Loucy (cell line): Measurements from ENCODE around the gene FMNL1.

Source experiments
- H2AFZ ChIP-seq: fragments of 200-600 bp; sonication (generic); 2 replicates; pipeline ENCODE4 v1.6.0; 2016; ENCODE audit warnings: antibody characterized with exemption, mild to moderate bottlenecking, low read length, moderate library complexity
- H3F3A ChIP-seq: fragments of 200-600 bp; 2 replicates; pipeline ENCODE4 v1.6.0; 2016; ENCODE audit warnings: antibody characterized with exemption, low read depth, mild to moderate bottlenecking
- H3K27me3 ChIP-seq: fragments of 200-600 bp; sonication (generic); 2 replicates; pipeline ENCODE4 v1.6.1; 2014; ENCODE audit warnings: low read length, mild to moderate bottlenecking; ENCODE audit not compliant: insufficient read depth, poor library complexity, severe bottlenecking
- H3K36me3 ChIP-seq: fragments of 200-600 bp; sonication (generic); 2 replicates; pipeline ENCODE4 v1.6.1; 2016; ENCODE audit warnings: low read length; ENCODE audit not compliant: insufficient read depth
- H3K4me1 ChIP-seq: fragments of 200-600 bp; sonication (generic); 2 replicates; pipeline ENCODE4 v1.5.1; 2014; ENCODE audit warnings: low read length, mild to moderate bottlenecking; ENCODE audit not compliant: insufficient read depth, poor library complexity, severe bottlenecking
- H3K4me2 ChIP-seq: fragments of 200-600 bp; sonication (generic); 2 replicates; pipeline ENCODE4 v1.6.0; 2014; ENCODE audit warnings: antibody characterized with exemption, low read length, low read depth, mild to moderate bottlenecking; ENCODE audit not compliant: poor library complexity, severe bottlenecking
- H3K4me3 ChIP-seq: fragments of 200-600 bp; sonication (generic); 2 replicates; pipeline ENCODE4 v1.5.1; 2014; ENCODE audit warnings: low read length, mild to moderate bottlenecking, mixed read lengths; ENCODE audit not compliant: poor library complexity, severe bottlenecking
- H3K79me2 ChIP-seq: fragments of 200-600 bp; sonication (generic); 2 replicates; pipeline ENCODE4 v1.6.1; 2014; ENCODE audit warnings: low read length; ENCODE audit not compliant: insufficient read depth
- H3K9ac ChIP-seq: fragments of 200-600 bp; sonication (generic); 2 replicates; pipeline ENCODE4 v1.6.0; 2014; ENCODE audit warnings: mild to moderate bottlenecking, low read depth, low read length, moderate library complexity; ENCODE audit not compliant: poor library complexity, severe bottlenecking
- H3K9me2 ChIP-seq: fragments of 200-600 bp; sonication (generic); replicated peaks from 2 replicates; pipeline ENCODE4 v1.6.1; 2016; ENCODE audit warnings: low read depth, low read length, mixed read lengths
- H3K9me3 ChIP-seq: fragments of 200-600 bp; sonication (generic); 2 replicates; pipeline ENCODE4 v1.6.1; 2014; ENCODE audit warnings: mild to moderate bottlenecking, antibody characterized with exemption, low read length, low read depth; ENCODE audit not compliant: insufficient read depth
- H4K20me1 ChIP-seq: fragments of 200-600 bp; sonication (generic); 2 replicates; pipeline ENCODE4 v1.6.0; 2014; ENCODE audit warnings: antibody characterized with exemption, low read length, mild to moderate bottlenecking; ENCODE audit not compliant: insufficient read depth, poor library complexity, severe bottlenecking
- EZH2phosphoT487 ChIP-seq: fragments of 200-600 bp; IDR thresholded peaks from 2 replicates; pipeline ENCODE4 v1.6.1; 2018; ENCODE audit warnings: antibody characterized with exemption, mild to moderate bottlenecking, moderate library complexity, borderline replicate concordance
- TF ChIP-seq, protein P1 (sequence below): fragments of 200-600 bp; sonication (generic); conservative IDR thresholded peaks from 2 replicates; pipeline ENCODE4 v1.5.1; 2014; ENCODE audit warnings: mild to moderate bottlenecking, antibody characterized with exemption, low read length

Gene FMNL1

DNA sequence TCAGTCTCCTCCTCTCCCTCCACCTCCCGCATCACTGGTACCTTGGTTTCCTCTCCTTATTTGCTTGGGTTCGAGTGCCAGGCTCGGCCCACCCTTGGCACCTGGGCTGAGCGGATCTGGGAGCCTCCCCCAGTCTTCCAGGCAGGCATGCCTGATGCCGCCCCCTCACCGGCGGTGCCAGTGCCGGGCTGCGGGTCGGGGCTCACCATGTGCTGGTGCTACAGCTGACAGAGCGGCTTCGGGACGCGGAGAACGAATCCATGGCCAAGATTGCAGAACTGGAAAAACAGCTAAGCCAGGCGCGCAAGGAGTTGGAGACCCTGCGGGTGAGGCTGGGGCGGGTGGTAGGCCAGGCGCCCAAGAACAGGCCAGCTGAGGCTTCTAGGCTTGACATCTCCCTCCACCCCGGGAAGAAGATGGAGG, 19.2 kb downstream of the FMNL1 start:
- TF ChIP-seq, protein P1, sequence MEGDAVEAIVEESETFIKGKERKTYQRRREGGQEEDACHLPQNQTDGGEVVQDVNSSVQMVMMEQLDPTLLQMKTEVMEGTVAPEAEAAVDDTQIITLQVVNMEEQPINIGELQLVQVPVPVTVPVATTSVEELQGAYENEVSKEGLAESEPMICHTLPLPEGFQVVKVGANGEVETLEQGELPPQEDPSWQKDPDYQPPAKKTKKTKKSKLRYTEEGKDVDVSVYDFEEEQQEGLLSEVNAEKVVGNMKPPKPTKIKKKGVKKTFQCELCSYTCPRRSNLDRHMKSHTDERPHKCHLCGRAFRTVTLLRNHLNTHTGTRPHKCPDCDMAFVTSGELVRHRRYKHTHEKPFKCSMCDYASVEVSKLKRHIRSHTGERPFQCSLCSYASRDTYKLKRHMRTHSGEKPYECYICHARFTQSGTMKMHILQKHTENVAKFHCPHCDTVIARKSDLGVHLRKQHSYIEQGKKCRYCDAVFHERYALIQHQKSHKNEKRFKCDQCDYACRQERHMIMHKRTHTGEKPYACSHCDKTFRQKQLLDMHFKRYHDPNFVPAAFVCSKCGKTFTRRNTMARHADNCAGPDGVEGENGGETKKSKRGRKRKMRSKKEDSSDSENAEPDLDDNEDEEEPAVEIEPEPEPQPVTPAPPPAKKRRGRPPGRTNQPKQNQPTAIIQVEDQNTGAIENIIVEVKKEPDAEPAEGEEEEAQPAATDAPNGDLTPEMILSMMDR, result no peak
- TF ChIP-seq EZH2phosphoT487, result no peak
- H3K27me3 ChIP-seq, result no peaks in the 10 kb centered on the region
- H3K36me3 ChIP-seq, result peaks cover 95% of the 10 kb centered on the region; the same call in 1 of the 2 replicates
- H3K4me3 ChIP-seq, result no peak overlapping the region
- H4K20me1 ChIP-seq, result peaks cover 4% of the 10 kb centered on the region
- H3K79me2 ChIP-seq, result 0 out of 2 replicates have a peak, but pooled peaks cover 4% of the 10 kb centered on the region
- no peak overlapping the region for H3K4me2 ChIP-seq
- no peaks in the 10 kb centered on the region for H3K9me3 ChIP-seq
- no peaks in the 10 kb centered on the region for H3K9me2 ChIP-seq
- no peak overlapping the region for H2AFZ ChIP-seq
- no peak overlapping the region for H3K9ac ChIP-seq
- H3K4me1 ChIP-seq, result no peaks in the 10 kb centered on the region
- no peaks in the 10 kb centered on the region for H3F3A ChIP-seq

DNA sequence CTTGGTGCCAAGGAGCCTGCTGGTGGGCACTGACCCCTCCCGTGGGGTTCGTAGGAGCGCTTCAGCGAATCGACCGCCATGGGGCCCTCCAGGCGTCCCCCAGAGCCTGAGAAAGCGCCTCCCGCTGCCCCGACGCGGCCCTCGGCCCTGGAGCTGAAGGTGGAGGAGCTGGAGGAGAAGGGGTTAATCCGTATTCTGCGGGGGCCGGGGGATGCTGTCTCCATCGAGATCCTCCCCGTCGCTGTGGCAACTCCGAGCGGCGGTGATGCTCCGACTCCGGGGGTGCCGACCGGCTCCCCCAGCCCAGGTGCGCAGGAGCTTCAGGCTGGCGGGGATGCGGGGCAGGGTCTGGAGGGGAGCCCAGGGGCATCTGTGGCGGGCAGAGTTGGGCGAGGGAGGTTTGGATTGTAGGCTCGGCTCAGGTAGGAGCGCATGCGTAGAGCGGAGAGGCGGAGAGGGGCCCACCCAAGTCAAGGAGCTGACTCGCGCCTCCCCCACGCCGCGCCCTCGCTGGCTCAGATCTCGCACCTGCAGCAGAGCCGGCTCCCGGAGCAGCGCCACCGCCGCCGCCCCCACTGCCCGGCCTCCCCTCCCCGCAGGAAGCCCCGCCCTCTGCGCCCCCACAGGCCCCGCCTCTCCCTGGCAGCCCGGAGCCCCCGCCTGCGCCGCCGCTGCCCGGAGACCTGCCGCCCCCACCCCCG, 19.8 kb downstream of the FMNL1 start:
- Histone ChIP-seq H3K9ac (no peak overlapping the region), H3K27me3 (no peaks in the 10 kb centered on the region), H2AFZ (no peak overlapping the region), H4K20me1 (no peaks in the 10 kb centered on the region), H3K9me2 (no peaks in the 10 kb centered on the region), H3K79me2 (no peaks in the 10 kb centered on the region), H3F3A (no peaks in the 10 kb centered on the region), H3K4me2 (no peak overlapping the region), H3K9me3 (no peaks in the 10 kb centered on the region), H3K4me1 (no peaks in the 10 kb centered on the region), H3K36me3 (peaks cover 95% of the 10 kb centered on the region; the same call in 1 of the 2 replicates), H3K4me3 (no peak overlapping the region)
- no peak for TF ChIP-seq EZH2phosphoT487
- TF ChIP-seq, protein P1, result no peak

DNA sequence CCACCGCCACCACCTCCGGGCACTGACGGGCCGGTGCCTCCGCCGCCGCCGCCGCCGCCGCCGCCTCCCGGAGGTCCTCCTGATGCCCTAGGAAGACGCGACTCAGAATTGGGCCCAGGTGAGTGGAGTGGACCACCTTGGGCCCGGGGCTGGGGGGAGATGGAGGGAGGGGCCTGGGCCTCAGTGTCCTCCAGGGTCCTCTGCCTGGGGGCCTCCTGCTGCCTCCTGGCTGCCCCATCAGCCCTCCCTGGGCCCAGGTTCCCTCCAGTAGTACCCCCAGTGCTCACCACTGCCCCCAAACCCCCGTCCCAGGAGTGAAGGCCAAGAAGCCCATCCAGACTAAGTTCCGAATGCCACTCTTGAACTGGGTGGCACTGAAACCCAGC, 20.3 kb downstream of the FMNL1 start:
- H3K9me2 ChIP-seq, result no peaks in the 10 kb centered on the region
- peaks cover under 1% of the 10 kb centered on the region for H3F3A ChIP-seq
- no peaks in the 10 kb centered on the region for H4K20me1 ChIP-seq
- no peak overlapping the region for H3K4me3 ChIP-seq
- no peaks in the 10 kb centered on the region for H3K9me3 ChIP-seq
- H3K79me2 ChIP-seq, result no peaks in the 10 kb centered on the region
- H3K9ac ChIP-seq, result no peak overlapping the region
- no peak overlapping the region for H2AFZ ChIP-seq
- peaks cover 94% of the 10 kb centered on the region; the same call in 1 of the 2 replicates for H3K36me3 ChIP-seq
- TF ChIP-seq, protein P1, result no peak
- TF ChIP-seq EZH2phosphoT487, result no peak
- H3K4me1 ChIP-seq, result no peaks in the 10 kb centered on the region
- H3K4me2 ChIP-seq, result no peak overlapping the region
- H3K27me3 ChIP-seq, result no peaks in the 10 kb centered on the region
